GM12872 (cell line): Measurements from ENCODE around the gene RPS28.

Source experiments
- CTCF ChIP-seq: IDR thresholded peaks from 3 replicates; pipeline ENCODE4 v1.5.1; 2011; ENCODE audit warnings: low read depth, mild to moderate bottlenecking, low read length, moderate library complexity; ENCODE audit not compliant: insufficient read depth

Gene RPS28

GRCh38 chr19:8363803-8364771 is 42.8 kb downstream of the RPS28 start, which contains the start of gene ANGPTL4:
TSS of gene ANGPTL4 (plus strand) at chr19:8364155. CDS start at chr19:8364322, 167 bp downstream.
- TF ChIP-seq CTCF, result no peak

- no peak for TF ChIP-seq CTCF
Measured at GRCh38 chr19:8366121-8366581, 44.9 kb downstream of the RPS28 start.

- no peak for TF ChIP-seq CTCF
Measured at GRCh38 chr19:8366961-8367326, 45.6 kb downstream of the RPS28 start.

GRCh38 chr19:8367327-8368001 is 46.2 kb downstream of the RPS28 start:
- TF ChIP-seq CTCF, result no peak

GRCh38 chr19:8370176-8371010 is 49.1 kb downstream of the RPS28 start:
- TF ChIP-seq CTCF, result no peak

GRCh38 chr19:8371011-8371804 is 49.9 kb downstream of the RPS28 start:
- TF ChIP-seq CTCF, result no peak
